GM18519 (cell line): ENCODE results near the gene PSMD6.
A peak's percentile ranks its signal among the peaks of the same experiment; 100 is the strongest.

ENCODE experiments used
- ATAC-seq: cut with Tn5 transposase; IDR thresholded peaks from one replicate; pipeline ENCODE4 v1.9.1; 2021; ENCODE audit warnings: mild to moderate bottlenecking, moderate library complexity; ENCODE audit not compliant: unreplicated experiment, low FRiP score

Gene PSMD6

GRCh38 chr3:64023187-64023860 lies at the start of gene PSMD6:
PSMD6 (minus strand) TSS chr3:64023494; CDS start chr3:64023419, 75 bp downstream.
- ATAC-seq, result peak; percentile 95

- no peak for ATAC-seq
Observed at GRCh38 chr3:64072126-64072525, 48.8 kb upstream of the PSMD6 start.

- no peak for ATAC-seq
Observed at GRCh38 chr3:64070704-64071103, 47.4 kb upstream of the PSMD6 start.

- no peak for ATAC-seq
Observed at GRCh38 chr3:64067506-64068346, 44.4 kb upstream of the PSMD6 start.

GRCh38 chr3:64064804-64065203 lies 41.5 kb upstream of the PSMD6 start:
- no peak for ATAC-seq

GRCh38 chr3:64063983-64064438 lies 40.7 kb upstream of the PSMD6 start:
- no peak for ATAC-seq

GRCh38 chr3:64063207-64063982 lies 40.1 kb upstream of the PSMD6 start:
- ATAC-seq, result no peak

DNA sequence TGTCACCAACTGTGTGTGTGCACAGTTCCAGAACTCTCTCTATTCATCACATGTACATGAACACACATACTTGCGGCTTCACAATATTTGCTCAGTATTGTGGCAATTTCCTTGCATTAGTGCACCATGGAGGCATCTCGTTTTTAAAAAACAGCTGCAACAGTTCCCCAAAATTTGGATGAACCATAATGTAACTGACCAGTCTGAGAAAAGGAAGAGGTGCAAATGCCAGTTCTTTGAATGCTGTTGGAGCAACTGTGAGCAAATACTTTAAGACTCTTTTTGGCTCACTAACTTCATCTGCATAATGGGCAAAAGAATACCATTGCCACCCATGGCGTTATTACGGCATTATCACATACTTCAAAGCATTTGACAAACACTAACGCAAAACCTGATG lies 38.3 kb upstream of the PSMD6 start:
- ATAC-seq, result no peak

DNA sequence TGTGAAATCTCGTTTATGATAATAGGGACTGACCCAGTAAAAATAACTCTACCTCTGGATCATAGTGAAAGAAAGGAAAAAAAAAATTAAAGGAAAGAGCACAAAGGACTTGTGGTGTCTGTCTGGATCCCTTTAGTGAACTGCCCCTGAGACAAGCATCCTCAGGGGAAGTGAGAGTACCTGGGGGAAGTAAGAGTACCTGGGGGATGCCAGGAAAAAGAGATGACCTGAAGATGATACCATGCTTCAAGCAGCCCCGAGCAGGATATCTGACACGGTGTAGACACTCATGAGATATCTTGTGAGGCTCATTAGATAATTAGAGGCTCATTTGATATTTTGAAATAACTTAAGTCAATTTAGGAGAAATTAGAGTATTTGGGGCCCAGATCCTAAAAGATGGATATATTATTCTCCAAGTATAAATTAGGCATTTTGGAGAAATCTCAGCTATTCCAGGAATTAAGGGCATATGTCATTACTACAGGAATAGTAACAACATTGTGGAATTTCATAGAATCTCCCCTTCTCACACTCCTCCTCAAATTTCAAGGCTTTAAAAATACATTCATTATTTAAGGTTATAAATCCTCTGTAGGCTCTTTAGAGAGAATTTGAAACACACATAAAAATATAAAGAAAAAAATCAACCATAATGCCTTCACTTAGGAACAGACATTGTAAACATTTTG lies 36.3 kb upstream of the PSMD6 start:
- ATAC-seq, result no peak

DNA sequence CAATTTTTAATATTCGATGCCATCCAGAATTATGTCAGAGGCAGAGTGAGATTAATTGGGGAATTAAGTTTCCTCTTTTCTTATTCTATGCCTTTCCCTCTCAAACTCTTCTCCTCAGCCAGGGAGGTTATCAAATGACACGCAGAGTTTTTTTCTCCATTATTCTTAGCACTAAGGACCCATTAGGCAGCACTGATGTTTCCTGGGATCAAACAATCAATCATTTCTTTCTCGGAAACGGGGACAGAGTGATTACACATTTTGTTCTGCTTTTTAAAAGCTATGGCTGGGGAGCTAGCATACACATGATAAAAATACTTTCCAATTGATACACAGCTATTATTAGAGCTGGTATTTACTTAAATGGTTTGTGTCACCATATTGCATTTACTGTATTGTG lies 35.3 kb upstream of the PSMD6 start:
- ATAC-seq, result no peak

DNA sequence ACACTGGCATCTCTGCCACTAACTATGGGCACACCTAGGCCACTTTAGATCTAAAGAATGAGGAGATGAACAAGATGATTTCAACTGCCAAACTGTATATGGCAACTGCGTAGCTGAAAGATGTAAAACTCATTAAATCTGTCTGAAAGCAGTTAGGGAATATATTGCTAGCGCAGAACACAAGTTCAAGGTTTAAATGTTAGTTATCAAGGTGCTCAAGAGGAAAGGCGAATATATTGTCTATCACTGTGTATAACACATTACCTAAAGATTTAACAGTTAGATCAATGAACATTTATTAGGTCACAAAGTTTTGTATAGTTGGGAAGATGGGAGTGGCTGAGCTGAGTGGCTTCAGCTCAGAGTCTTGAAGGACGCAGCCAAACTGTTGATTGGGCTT lies 33.9 kb upstream of the PSMD6 start:
- no peak for ATAC-seq

- ATAC-seq, result no peak
Observed at GRCh38 chr3:64056606-64057180, 33.4 kb upstream of the PSMD6 start.

- ATAC-seq, result no peak
Observed at GRCh38 chr3:64055076-64055475, 31.8 kb upstream of the PSMD6 start.

DNA sequence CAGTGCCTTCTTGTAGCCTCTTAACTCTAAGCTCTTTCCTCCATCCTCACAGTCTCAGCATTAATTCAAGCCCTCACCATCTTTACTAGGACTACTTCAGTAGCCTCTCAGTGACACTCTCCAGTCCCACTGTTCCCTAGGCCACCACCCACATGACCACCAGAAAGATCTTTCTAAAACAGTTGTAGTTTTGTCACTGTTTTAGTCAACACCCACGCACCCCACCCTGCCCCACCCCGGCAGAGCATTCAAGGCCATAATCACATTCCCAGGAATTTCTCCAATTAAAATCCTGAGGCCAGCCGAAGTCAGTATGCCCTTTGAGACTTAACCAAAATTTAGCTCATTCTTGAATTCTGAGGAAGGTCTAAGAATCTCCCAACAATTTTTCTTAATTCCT lies 31.2 kb upstream of the PSMD6 start:
- no peak for ATAC-seq

DNA sequence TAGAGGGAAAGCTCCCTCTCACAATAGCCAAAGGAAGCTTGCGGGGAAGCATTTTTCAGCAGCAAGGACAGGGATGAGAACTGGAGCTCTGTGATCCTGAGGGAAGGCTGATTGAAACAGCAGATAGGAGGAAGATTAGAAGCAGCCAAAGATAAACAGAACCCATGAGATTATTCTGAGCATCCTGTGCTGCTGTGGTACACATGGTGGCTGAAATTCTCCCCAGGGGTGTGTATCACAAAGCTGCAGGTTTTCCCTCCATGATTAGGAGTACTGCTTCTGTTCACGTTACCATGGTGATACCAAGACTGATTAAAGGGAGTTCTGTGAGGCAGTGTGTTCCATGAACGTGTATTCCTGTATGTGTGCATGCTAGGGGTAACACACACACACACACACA lies 30.3 kb upstream of the PSMD6 start:
- ATAC-seq, result no peak

DNA sequence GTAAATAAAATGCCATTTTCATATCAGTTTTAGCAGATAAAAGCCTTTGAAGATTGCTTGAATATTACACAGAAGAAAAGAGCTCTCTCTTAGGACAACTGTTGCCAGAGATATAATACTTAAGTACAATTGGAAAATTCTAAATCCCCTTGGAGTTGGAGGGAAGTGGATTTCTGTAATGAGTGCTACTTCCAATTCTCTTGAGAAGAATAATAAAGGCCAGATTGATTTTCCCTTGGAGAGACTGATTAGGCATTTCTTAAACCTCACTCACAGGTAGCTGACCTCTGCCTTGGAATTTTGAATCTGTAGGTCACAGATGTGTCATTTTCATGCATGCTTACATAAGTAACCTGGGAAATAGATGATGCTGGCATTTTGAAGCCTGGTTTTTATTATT lies 29.8 kb upstream of the PSMD6 start:
- ATAC-seq, result no peak

- no peak for ATAC-seq
Observed at GRCh38 chr3:64049832-64050231, 26.5 kb upstream of the PSMD6 start.

- no peak for ATAC-seq
Observed at GRCh38 chr3:64049136-64049535, 25.8 kb upstream of the PSMD6 start.

GRCh38 chr3:64048631-64049061 lies 25.4 kb upstream of the PSMD6 start:
- no peak for ATAC-seq

DNA sequence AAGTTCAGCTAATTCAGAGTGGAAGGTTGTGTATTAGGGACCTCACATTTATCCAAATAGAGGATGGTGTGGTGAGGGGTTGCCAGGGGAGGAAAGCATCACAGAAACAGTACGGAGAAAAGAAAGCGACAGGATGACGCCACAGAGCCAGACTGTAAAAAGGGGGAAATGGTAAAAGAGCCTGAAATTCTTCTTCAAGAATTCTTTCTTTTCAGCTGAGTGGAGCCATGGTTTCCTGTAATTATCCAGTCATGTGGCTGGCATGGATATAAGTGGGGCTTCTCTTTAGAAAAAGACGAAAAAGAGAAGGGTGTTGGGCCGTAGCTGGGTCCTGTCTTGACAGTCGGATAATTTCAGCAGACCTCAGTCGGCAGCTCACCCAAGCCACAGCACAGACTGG lies 24.5 kb upstream of the PSMD6 start:
- no peak for ATAC-seq
